ENCODE measurements around the gene TINCR. TPM values are rescaled to one million over a fixed set of nuclear protein-coding genes. Genes with fewer than 3 reads are reported as not detected.

Gene TINCR
- total RNA-seq, 1 experiment from 2014 or later, result 0.85 TPM

- H3K4me3 Mint-ChIP-seq, result no peak overlapping the region
- peaks cover 11% of the 10 kb centered on the region for H3K27me3 Mint-ChIP-seq (ENCODE audit: low read depth)
- no peak overlapping the region for H3K27ac Mint-ChIP-seq
- CTCF ChIA-PET, result interaction anchor here (1.1 to 4.3 kb wide), 9 partner anchors 9 to 141 kb away, joined by 3 to 33 read pairs (median 15); partner anchors contain the start of genes SAFB, SAFB2 and TINCR
- ATAC-seq, result no peak
- TF ChIP-seq JAZF1 (CRISPR knock-in tag; IDR thresholded peaks at IDR 0.05), result no peak
- no peak for TF ChIP-seq NFYB (CRISPR knock-in tag; conservative IDR thresholded peaks at IDR 0.05; ENCODE audit: low read depth)
- TF ChIP-seq ATF1 (CRISPR knock-in tag; IDR thresholded peaks at IDR 0.05), result no peak
- no peak for TF ChIP-seq FOXJ3 (CRISPR knock-in tag; IDR thresholded peaks at IDR 0.05; ENCODE audit: borderline replicate concordance)
- TF ChIP-seq, protein P1, sequence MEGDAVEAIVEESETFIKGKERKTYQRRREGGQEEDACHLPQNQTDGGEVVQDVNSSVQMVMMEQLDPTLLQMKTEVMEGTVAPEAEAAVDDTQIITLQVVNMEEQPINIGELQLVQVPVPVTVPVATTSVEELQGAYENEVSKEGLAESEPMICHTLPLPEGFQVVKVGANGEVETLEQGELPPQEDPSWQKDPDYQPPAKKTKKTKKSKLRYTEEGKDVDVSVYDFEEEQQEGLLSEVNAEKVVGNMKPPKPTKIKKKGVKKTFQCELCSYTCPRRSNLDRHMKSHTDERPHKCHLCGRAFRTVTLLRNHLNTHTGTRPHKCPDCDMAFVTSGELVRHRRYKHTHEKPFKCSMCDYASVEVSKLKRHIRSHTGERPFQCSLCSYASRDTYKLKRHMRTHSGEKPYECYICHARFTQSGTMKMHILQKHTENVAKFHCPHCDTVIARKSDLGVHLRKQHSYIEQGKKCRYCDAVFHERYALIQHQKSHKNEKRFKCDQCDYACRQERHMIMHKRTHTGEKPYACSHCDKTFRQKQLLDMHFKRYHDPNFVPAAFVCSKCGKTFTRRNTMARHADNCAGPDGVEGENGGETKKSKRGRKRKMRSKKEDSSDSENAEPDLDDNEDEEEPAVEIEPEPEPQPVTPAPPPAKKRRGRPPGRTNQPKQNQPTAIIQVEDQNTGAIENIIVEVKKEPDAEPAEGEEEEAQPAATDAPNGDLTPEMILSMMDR (IDR thresholded peaks at IDR 0.05), result no peak
- no peak for TF ChIP-seq ZNF317 (CRISPR knock-in tag; IDR thresholded peaks at IDR 0.05; ENCODE audit: borderline replicate concordance, low read depth)
- TF ChIP-seq GRHL2 (CRISPR knock-in tag; IDR thresholded peaks at IDR 0.05; ENCODE audit: insufficient replicate concordance, severe bottlenecking), result no peak
- no peak for TF ChIP-seq ZNF532 (CRISPR knock-in tag; IDR thresholded peaks at IDR 0.05; ENCODE audit: borderline replicate concordance)
- TF ChIP-seq TP53 (CRISPR knock-in tag; IDR thresholded peaks at IDR 0.05), result no peak
- no peak for TF ChIP-seq NR3C1 (CRISPR knock-in tag; conservative IDR thresholded peaks at IDR 0.05; ENCODE audit: low read depth)
- no peak for TF ChIP-seq KAT7 (CRISPR knock-in tag; IDR thresholded peaks at IDR 0.05; ENCODE audit: borderline replicate concordance)
- POLR2A ChIA-PET, result interaction anchor here (0.6 kb wide), 1 partner anchor 283 kb away, joined by 3 read pairs; no protein-coding TSS in a partner anchor
- no peaks in the 10 kb centered on the region for H3K36me3 Mint-ChIP-seq
- no peaks in the 10 kb centered on the region for H3K9me3 Mint-ChIP-seq
- no peak for DNase-seq (ENCODE audit: low spot score)
- peaks cover 15% of the 10 kb centered on the region for H3K4me1 Mint-ChIP-seq
Measured at GRCh38 chr19:5545984-5546383, 21.8 kb downstream of the TINCR start.

GRCh38 chr19:5545051-5545450, 22.7 kb downstream of the TINCR start:
- Mint-ChIP-seq H3K4me1 (peaks cover 13% of the 10 kb centered on the region), H3K9me3 (no peaks in the 10 kb centered on the region), H3K4me3 (no peak overlapping the region), H3K27ac (no peak overlapping the region), H3K36me3 (no peaks in the 10 kb centered on the region), H3K27me3 (ENCODE audit: low read depth) (peaks cover 13% of the 10 kb centered on the region)
- CTCF ChIA-PET, result interaction anchor here (1.5 to 4.3 kb wide), 2 partner anchors 22 to 23 kb away, joined by 4 to 28 read pairs; partner anchors contain the start of gene TINCR
- POLR2A ChIA-PET, result interaction anchor here (0.7 kb wide), 1 partner anchor 31 kb away, joined by 3 read pairs; no protein-coding TSS in a partner anchor
- ATAC-seq, result no peak
- DNase-seq (ENCODE audit: low spot score), result no peak
- TF ChIP-seq ZMAT4 (CRISPR knock-in tag; IDR thresholded peaks at IDR 0.05) (no peak), SP1 (CRISPR knock-in tag; conservative IDR thresholded peaks at IDR 0.05) (no peak), NFE2L1 (CRISPR knock-in tag; IDR thresholded peaks at IDR 0.05) (no peak), SMAD4 (CRISPR knock-in tag; IDR thresholded peaks at IDR 0.05) (no peak), HMGA2 (CRISPR knock-in tag; IDR thresholded peaks at IDR 0.05) (no peak), E2F1 (CRISPR knock-in tag; IDR thresholded peaks at IDR 0.05) (no peak), ARID4B (CRISPR knock-in tag; IDR thresholded peaks at IDR 0.05; ENCODE audit: borderline replicate concordance) (no peak), FOXP4 (CRISPR knock-in tag; IDR thresholded peaks at IDR 0.05) (no peak), CREB1 (CRISPR knock-in tag; IDR thresholded peaks at IDR 0.05) (no peak)
- TF ChIP-seq, protein P2, sequence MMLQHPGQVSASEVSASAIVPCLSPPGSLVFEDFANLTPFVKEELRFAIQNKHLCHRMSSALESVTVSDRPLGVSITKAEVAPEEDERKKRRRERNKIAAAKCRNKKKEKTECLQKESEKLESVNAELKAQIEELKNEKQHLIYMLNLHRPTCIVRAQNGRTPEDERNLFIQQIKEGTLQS (CRISPR knock-in tag; conservative IDR thresholded peaks at IDR 0.05), result no peak

All from WTC11 (cell line).